Trophoblast cell (in vitro differentiated cells and primary cell): Measurements from ENCODE around the gene PRSS8.

Experiments
- DNase-seq, 2 donors: peaks; one replicate each; pipeline ENCODE4 v3.0.0-alpha.2; 2016
- H2AFZ ChIP-seq: 2 replicates; pipeline ENCODE4 v1.6.1; 2013; ENCODE audit warnings: low read length, moderate library complexity, mild to moderate bottlenecking; ENCODE audit not compliant: insufficient read depth, poor library complexity
- H2AK5ac ChIP-seq: 2 replicates; pipeline ENCODE4 v1.6.1; 2013; ENCODE audit warnings: mild to moderate bottlenecking, low read length
- H2BK120ac ChIP-seq: 2 replicates; pipeline ENCODE4 v1.6.1; 2013; ENCODE audit warnings: low read length, mild to moderate bottlenecking, moderate library complexity; ENCODE audit not compliant: insufficient read depth, poor library complexity
- H2BK12ac ChIP-seq: 2 replicates; pipeline ENCODE4 v1.6.1; 2013; ENCODE audit warnings: mild to moderate bottlenecking, low read length, moderate library complexity
- H2BK5ac ChIP-seq: 2 replicates; pipeline ENCODE4 v1.6.1; 2013; ENCODE audit warnings: low read length, low read depth, moderate library complexity, mild to moderate bottlenecking; ENCODE audit not compliant: poor library complexity
- H3K14ac ChIP-seq: 2 replicates; pipeline ENCODE4 v1.6.1; 2013; ENCODE audit warnings: mild to moderate bottlenecking, low read length
- H3K18ac ChIP-seq: 2 replicates; pipeline ENCODE4 v1.6.1; 2013; ENCODE audit warnings: mild to moderate bottlenecking, low read length
- H3K23ac ChIP-seq: 2 replicates; pipeline ENCODE4 v1.6.1; 2013; ENCODE audit warnings: low read length
- H3K27ac ChIP-seq: 2 replicates; pipeline ENCODE4 v1.5.1; 2013; ENCODE audit warnings: low read depth, mild to moderate bottlenecking, inconsistent platforms, low read length, moderate library complexity
- H3K27me3 ChIP-seq: 2 replicates; pipeline ENCODE4 v1.6.1; 2013; ENCODE audit warnings: inconsistent platforms, mild to moderate bottlenecking, low read length, moderate library complexity; ENCODE audit not compliant: insufficient read depth
- H3K36me3 ChIP-seq, 2 experiments: 1 replicate in 1 of 2; 2 replicates in 1 of 2; pipeline ENCODE4 v1.6.1; 2013; ENCODE audit warnings: low read length in 2 of 2, mild to moderate bottlenecking in 2 of 2, moderate library complexity in 1 of 2; ENCODE audit not compliant: insufficient read depth in 2 of 2, control insufficient read depth in 1 of 2
- H3K4ac ChIP-seq: 2 replicates; pipeline ENCODE4 v1.6.1; 2013; ENCODE audit warnings: low read depth, mild to moderate bottlenecking, low read length, moderate library complexity
- H3K4me1 ChIP-seq, 2 experiments: 1 replicate in 1 of 2; 2 replicates in 1 of 2; pipeline ENCODE4 v1.6.1; 2013; ENCODE audit warnings: low read length in 2 of 2, mild to moderate bottlenecking in 2 of 2, moderate library complexity in 1 of 2; ENCODE audit not compliant: insufficient read depth in 2 of 2, control insufficient read depth in 1 of 2
- H3K4me2 ChIP-seq: 2 replicates; pipeline ENCODE4 v1.6.1; 2013; ENCODE audit warnings: inconsistent platforms, mild to moderate bottlenecking, low read length, moderate library complexity
- H3K4me3 ChIP-seq: 2 replicates; pipeline ENCODE4 v1.5.1; 2013; ENCODE audit warnings: mild to moderate bottlenecking, low read depth, low read length, inconsistent platforms
- H3K79me1 ChIP-seq: one replicate; pipeline ENCODE4 v1.6.1; 2013; ENCODE audit warnings: low read length
- H3K79me2 ChIP-seq: 2 replicates; pipeline ENCODE4 v1.6.1; 2013; ENCODE audit warnings: low read length, mild to moderate bottlenecking; ENCODE audit not compliant: control insufficient read depth, insufficient read depth, poor library complexity
- H3K9ac ChIP-seq: 2 replicates; pipeline ENCODE4 v1.6.1; 2013; ENCODE audit warnings: mild to moderate bottlenecking, low read length
- H3K9me3 ChIP-seq: 2 replicates; pipeline ENCODE4 v1.6.1; 2013; ENCODE audit warnings: low read depth, mild to moderate bottlenecking, control low read depth, inconsistent platforms, low read length; ENCODE audit not compliant: insufficient read depth
- H4K12ac ChIP-seq: 2 replicates; pipeline ENCODE4 v1.6.1; 2013; ENCODE audit warnings: low read depth, mild to moderate bottlenecking, low read length, moderate library complexity
- H4K8ac ChIP-seq: 2 replicates; pipeline ENCODE4 v1.6.1; 2013; ENCODE audit warnings: low read depth, mild to moderate bottlenecking, low read length, moderate library complexity
- H4K91ac ChIP-seq: one replicate; pipeline ENCODE4 v1.6.1; 2013; ENCODE audit warnings: low read depth, mild to moderate bottlenecking, low read length, moderate library complexity
- WGBS: extraction: QIAGEN DNeasy Blood & Tissue Kit; methylation state at CpG from one replicate; pipeline ENCODE4 v1.1.7; 2013; ENCODE audit warnings: missing lambda C conversion rate; ENCODE audit not compliant: insufficient read length, insufficient coverage; ENCODE audit errors: extremely low coverage; 5-methylcytosine and 5-hydroxymethylcytosine counted together

PRSS8 gene

DNA sequence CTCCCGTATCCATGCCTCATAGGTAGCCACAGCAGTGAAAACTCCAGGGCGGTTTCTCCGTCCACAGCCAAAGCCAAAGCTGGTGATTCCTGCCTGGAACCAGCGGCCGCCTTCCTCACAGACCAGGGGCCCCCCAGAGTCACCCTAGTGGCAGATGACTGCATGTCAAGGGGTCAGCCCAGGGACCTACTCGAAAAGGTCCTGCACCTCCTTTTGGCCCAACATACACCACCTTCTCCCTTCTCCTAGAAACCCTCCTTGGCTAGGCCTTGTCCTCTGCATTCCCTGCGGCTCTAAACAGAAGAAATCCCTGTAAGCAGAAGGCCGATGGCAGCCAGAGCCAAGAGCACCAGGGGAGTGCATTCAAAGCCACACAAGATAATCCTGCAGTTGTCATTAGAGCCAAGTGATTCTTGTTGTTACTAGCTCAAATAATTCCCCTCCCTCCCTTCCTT, 8.2 kb upstream of the PRSS8 start:
- Histone ChIP-seq H2AK5ac (no peak overlapping the region), H3K14ac (no peak overlapping the region), H3K79me2 (peaks cover 3% of the 10 kb centered on the region), H3K18ac (no peak overlapping the region), H3K4ac (no peak overlapping the region), H3K4me3 (no peak overlapping the region), H3K9ac (no peak overlapping the region), H3K9me3 (peaks cover 2% of the 10 kb centered on the region), H3K4me1 (peaks cover 19 to 24% of the 10 kb centered on the region in 2 experiments), H3K79me1 (peaks cover 17% of the 10 kb centered on the region), H2BK120ac (no peak overlapping the region), H2BK5ac (no peak overlapping the region), H3K36me3 (no peaks in the 10 kb centered on the region), H4K12ac (no peak overlapping the region), H3K23ac (no peak overlapping the region), H3K4me2 (no peak overlapping the region), H4K91ac (no peak overlapping the region), H3K27ac (no peak overlapping the region), H3K27me3 (no peaks in the 10 kb centered on the region), H2AFZ (no peak overlapping the region), H2BK12ac (no peak overlapping the region), H4K8ac (no peak overlapping the region)
- no peak for DNase-seq
- no CpG with 5 or more reads among the region's 8 CpGs for WGBS

DNA sequence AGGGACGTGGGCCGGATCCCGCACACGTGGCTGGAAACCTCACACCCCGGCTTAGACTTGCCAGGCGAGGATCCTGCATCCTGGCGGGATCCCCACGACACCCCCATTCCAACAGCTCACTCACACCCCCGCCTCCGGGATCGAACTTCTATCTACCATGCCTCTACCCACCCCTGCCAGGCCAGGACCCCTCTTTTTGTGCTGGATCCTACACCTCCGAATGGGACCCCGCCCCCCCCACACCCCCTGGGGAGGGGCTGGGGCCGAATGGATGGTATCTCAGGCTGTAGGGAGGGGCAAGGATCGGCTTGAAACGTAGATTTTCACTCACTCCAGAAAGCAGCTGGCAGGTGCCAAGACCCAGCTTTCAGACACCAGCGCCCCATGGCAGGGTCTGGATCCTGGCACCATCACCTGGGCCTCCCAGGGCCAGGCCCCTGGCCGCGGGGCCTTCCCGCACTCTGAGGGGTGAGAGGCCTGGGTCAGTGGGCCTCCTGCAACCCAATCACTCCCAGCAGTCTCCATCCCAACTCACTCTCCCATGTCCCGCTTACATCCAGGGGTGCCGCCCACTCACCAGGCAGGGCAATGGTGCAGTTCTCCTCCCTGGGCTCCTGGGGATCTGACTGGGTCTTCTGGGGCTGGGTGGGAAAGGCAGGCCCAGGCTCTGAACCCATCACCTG, 7.6 kb upstream of the PRSS8 start:
- no peak overlapping the region for H2BK5ac ChIP-seq
- peak overlapping the region; percentile 87 for H2AFZ ChIP-seq
- peak overlapping the region; percentile 100 for H3K4me2 ChIP-seq
- no peak overlapping the region for H3K4me3 ChIP-seq
- no CpG with 5 or more reads among the region's 22 CpGs for WGBS
- no peaks in the 10 kb centered on the region for H3K36me3 ChIP-seq
- peaks cover 25 to 26% of the 10 kb centered on the region in 2 experiments for H3K4me1 ChIP-seq
- no peak overlapping the region for H3K27ac ChIP-seq
- peak overlapping the region; percentile 31 for H3K4ac ChIP-seq
- H2BK120ac ChIP-seq, result peak overlapping the region; percentile 26
- peak overlapping the region; percentile 75 for H4K91ac ChIP-seq
- no peak overlapping the region for H2BK12ac ChIP-seq
- peak overlapping the region; percentile 87 for H3K9ac ChIP-seq
- H3K79me2 ChIP-seq, result peaks cover 3% of the 10 kb centered on the region
- H3K9me3 ChIP-seq, result peaks cover 6% of the 10 kb centered on the region
- no peak for DNase-seq
- H4K12ac ChIP-seq, result peak overlapping the region; percentile 75
- no peak overlapping the region for H3K23ac ChIP-seq
- peak overlapping the region; percentile 26 for H3K18ac ChIP-seq
- H3K14ac ChIP-seq, result peak overlapping the region; percentile 35
- peak overlapping the region; percentile 72 for H4K8ac ChIP-seq
- H2AK5ac ChIP-seq, result peak overlapping the region; percentile 31
- H3K79me1 ChIP-seq, result peaks cover 23% of the 10 kb centered on the region
- H3K27me3 ChIP-seq, result no peaks in the 10 kb centered on the region

DNA sequence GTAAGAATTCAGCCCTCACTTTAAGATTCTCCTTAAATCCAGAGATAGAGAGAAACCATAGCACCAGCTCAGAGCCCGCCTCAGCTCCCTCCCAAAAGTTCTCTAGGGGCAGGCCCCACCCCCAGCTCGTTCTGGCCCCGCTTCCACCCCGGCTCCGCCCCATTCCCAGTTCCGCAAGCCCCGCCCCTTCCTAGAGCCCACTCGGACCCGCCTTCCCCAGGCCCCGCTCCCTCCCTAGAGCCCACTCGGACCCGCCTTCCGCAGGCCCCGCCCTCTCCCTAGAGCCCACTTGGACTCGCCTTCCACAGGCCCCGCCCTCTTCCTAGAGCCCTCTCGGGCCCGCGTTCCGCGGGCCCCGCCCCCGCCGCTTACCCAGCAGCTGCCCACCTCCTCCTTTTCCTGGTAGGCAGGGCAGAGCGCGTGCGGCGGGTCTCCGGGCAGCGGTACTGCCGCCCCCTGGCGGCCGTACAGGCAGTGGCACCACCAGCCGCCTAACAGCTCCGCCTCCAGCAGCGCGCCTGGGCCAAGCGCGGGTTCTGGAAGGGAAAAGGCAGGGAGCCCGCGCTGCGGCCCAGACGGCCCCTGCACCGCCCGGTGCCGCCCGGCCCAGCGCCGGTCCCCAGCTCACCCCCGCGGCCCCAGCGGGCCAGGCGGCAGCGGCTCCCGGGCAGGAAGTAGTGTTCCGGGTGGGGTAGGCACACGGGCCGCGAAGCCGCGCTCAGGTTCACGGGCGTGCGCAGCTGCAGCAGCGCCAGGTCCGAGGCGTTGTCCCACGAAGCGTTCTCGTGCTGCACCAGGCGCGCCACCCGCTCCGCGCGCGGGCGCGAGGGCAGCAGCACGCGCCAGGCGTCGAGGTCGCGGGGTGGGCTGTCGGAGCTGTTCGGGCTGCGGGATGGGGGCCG, 6.8 kb upstream of the PRSS8 start:
- H2AK5ac ChIP-seq, result peak overlapping the region; percentile 31

DNA sequence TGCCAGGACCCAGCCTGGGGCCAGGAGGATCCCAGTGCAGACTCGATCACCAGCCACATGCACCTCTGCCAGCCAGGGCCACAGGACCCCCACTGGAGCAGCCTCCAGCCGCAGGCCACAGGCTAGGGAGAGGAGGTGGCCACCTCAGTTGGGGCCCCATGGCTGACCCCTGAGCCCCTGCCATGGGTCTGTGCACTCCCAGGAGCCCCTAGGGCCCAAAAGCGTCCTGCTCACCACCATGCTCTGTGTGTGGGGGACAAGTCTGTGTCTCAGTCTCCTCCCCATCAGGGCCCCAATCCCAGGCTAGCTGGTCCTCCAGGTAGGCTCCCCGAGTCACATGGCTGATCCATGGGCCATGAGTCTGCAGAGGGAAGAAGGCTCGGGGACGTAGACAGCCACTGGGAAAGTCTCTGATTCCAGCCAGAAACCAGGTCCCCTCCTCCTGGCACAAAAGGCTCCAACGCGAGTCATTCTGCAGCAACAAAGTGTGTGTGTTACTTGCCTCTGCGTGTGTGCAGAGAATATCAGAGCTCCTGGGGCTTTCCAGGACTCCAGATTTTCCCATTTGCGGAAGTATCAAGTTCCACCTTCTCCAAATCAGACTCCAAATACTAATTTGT, 6.1 kb upstream of the PRSS8 start:
- peak overlapping the region; percentile 40 for H4K8ac ChIP-seq
- WGBS, result no CpG with 5 or more reads among the region's 10 CpGs
- no peak for DNase-seq

More for the DNA sequence above, 6.8 kb upstream of the PRSS8 start:
- Histone ChIP-seq H3K4me1 (peaks cover 26 to 27% of the 10 kb centered on the region in 2 experiments), H3K18ac (peak overlapping the region; percentile 26), H3K27me3 (no peaks in the 10 kb centered on the region), H2AFZ (peak overlapping the region; percentile 87), H2BK12ac (peak overlapping the region; percentile 1), H3K4me2 (peak overlapping the region; percentile 100), H2BK120ac (peak overlapping the region; percentile 26), H3K79me1 (peaks cover 23% of the 10 kb centered on the region), H3K9me3 (peaks cover 6% of the 10 kb centered on the region), H3K27ac (peak overlapping the region; percentile 20), H2BK5ac (peak overlapping the region; percentile 42), H3K79me2 (peaks cover 3% of the 10 kb centered on the region), H3K36me3 (no peaks in the 10 kb centered on the region), H3K9ac (peak overlapping the region; percentile 87), H4K91ac (peak overlapping the region; percentile 75), H3K4ac (peak overlapping the region; percentile 31), H4K8ac (peak overlapping the region; percentile 72), H4K12ac (peak overlapping the region; percentile 75), H3K4me3 (peak overlapping the region; percentile 68), H3K14ac (peak overlapping the region; percentile 35), H3K23ac (no peak overlapping the region)
- peak; percentile 99 for DNase-seq
- WGBS, result no CpG with 5 or more reads among the region's 89 CpGs

More for the DNA sequence above, 6.1 kb upstream of the PRSS8 start:
- peaks cover 26 to 27% of the 10 kb centered on the region in 2 experiments for H3K4me1 ChIP-seq
- peak overlapping the region; percentile 20 for H3K27ac ChIP-seq
- H3K36me3 ChIP-seq, result no peaks in the 10 kb centered on the region
- H2AK5ac ChIP-seq, result peak overlapping the region; percentile 11
- no peak overlapping the region for H3K4me3 ChIP-seq
- no peaks in the 10 kb centered on the region for H3K27me3 ChIP-seq
- peaks cover 23% of the 10 kb centered on the region for H3K79me1 ChIP-seq
- peaks cover 6% of the 10 kb centered on the region for H3K9me3 ChIP-seq
- H4K91ac ChIP-seq, result peak overlapping the region; percentile 80
- H3K4ac ChIP-seq, result peak overlapping the region; percentile 6
- H3K79me2 ChIP-seq, result peaks cover 3% of the 10 kb centered on the region
- H4K12ac ChIP-seq, result peak overlapping the region; percentile 9
- peak overlapping the region; percentile 52 for H2BK5ac ChIP-seq
- peak overlapping the region; percentile 23 for H2BK120ac ChIP-seq
- H3K18ac ChIP-seq, result peak overlapping the region; percentile 45
- peak overlapping the region; percentile 13 for H2BK12ac ChIP-seq
- H2AFZ ChIP-seq, result peak overlapping the region; percentile 53
- peak overlapping the region; percentile 73 for H3K14ac ChIP-seq
- H3K4me2 ChIP-seq, result peak overlapping the region; percentile 42
- H3K23ac ChIP-seq, result no peak overlapping the region
- H3K9ac ChIP-seq, result no peak overlapping the region
